GM18507 (cell line): ENCODE data around the gene ZNF500.

Experiments used
- DNase-seq: peaks from one replicate; pipeline ENCODE4 v3.0.0; 2011; ENCODE audit warnings: low read depth; ENCODE audit not compliant: insufficient read length; ENCODE audit errors: extremely low spot score
- FAIRE-seq: peaks from 2 replicates; lab custom pipeline; 2011; peaks lifted over from hg19 to GRCh38; lab: Jason Lieb, UNC

ZNF500 gene

GRCh38 chr16:4723071-4723767, 43.7 kb downstream of the ZNF500 start:
- FAIRE-seq = no peak
- no peak for DNase-seq

- DNase-seq (no peak), FAIRE-seq (no peak)
These were observed 48.5 kb downstream of the ZNF500 start for GRCh38 chr16:4718466-4718865.

- FAIRE-seq = no peak
- DNase-seq = no peak
These were observed 52.0 kb downstream of the ZNF500 start for GRCh38 chr16:4714996-4715395.

- FAIRE-seq (no peak), DNase-seq (no peak)
These were observed 53.1 kb downstream of the ZNF500 start for GRCh38 chr16:4713663-4714501.

GRCh38 chr16:4709481-4709880, 57.5 kb downstream of the ZNF500 start:
- DNase-seq = no peak
- FAIRE-seq = no peak

- FAIRE-seq (no peak), DNase-seq (no peak)
These were observed 60.1 kb downstream of the ZNF500 start for GRCh38 chr16:4706871-4707270.

- DNase-seq (no peak), FAIRE-seq (no peak)
These were observed 62.0 kb downstream of the ZNF500 start for GRCh38 chr16:4704913-4705312.

GRCh38 chr16:4704491-4704890, 62.5 kb downstream of the ZNF500 start:
- no peak for DNase-seq
- FAIRE-seq = no peak

GRCh38 chr16:4703906-4704305, 63.1 kb downstream of the ZNF500 start:
- FAIRE-seq (no peak), DNase-seq (no peak)

- FAIRE-seq = peak; percentile 58
- no peak for DNase-seq
These were observed 64.5 kb downstream of the ZNF500 start for GRCh38 chr16:4702466-4702808.

GRCh38 chr16:4701791-4702465, 65.0 kb downstream of the ZNF500 start:
- DNase-seq (no peak), FAIRE-seq (no peak)

GRCh38 chr16:4700997-4701743, 65.8 kb downstream of the ZNF500 start:
- FAIRE-seq = no peak
- DNase-seq = no peak

GRCh38 chr16:4700380-4700996, 66.5 kb downstream of the ZNF500 start:
- DNase-seq (no peak), FAIRE-seq (no peak)

- no peak for FAIRE-seq
- DNase-seq = no peak
These were observed 67.9 kb downstream of the ZNF500 start for GRCh38 chr16:4699046-4699556.

- FAIRE-seq (no peak), DNase-seq (no peak)
These were observed 68.5 kb downstream of the ZNF500 start for GRCh38 chr16:4698321-4699045.
